Esophagus squamous epithelium (tissue), 4 donors: ENCODE data around the gene ADAMTS15.

Source experiments
- CTCF ChIP-seq, 6 experiments: fragments of 450-650 bp in 4 of 6; fragments of 200-600 bp in 2 of 6; sonication (generic) in 2 of 6; IDR thresholded peaks; one replicate each; pipeline ENCODE4 v1.5.1; 2016 to 2019; ENCODE audit warnings: antibody characterized with exemption in 6 of 6, mild to moderate bottlenecking in 4 of 6, moderate library complexity in 4 of 6
- POLR2A ChIP-seq, 4 donors: fragments of 450-650 bp; IDR thresholded peaks; one replicate each; pipeline ENCODE4 v1.6.1; 2017; ENCODE audit warnings: antibody characterized with exemption in 4 of 4, mild to moderate bottlenecking in 4 of 4, moderate library complexity in 3 of 4

- no peak for TF ChIP-seq CTCF (IDR thresholded peaks at IDR 0.05)
- TF ChIP-seq POLR2A (IDR thresholded peaks at IDR 0.05), result no peak
Observed at GRCh38 chr11:130426223-130426836, 22.1 kb upstream of the ADAMTS15 start.
